ENCODE measurements around the gene RRM1. TPM values are rescaled to one million over a fixed set of nuclear protein-coding genes. Genes with fewer than 3 reads are reported as not detected.

The RRM1 gene
- total RNA-seq, 3 donors from 2014 or later (not counting 1 experiment from before 2014, with no cell fraction given): 17.0 to 37.6 (median 24.4) TPM

DNA sequence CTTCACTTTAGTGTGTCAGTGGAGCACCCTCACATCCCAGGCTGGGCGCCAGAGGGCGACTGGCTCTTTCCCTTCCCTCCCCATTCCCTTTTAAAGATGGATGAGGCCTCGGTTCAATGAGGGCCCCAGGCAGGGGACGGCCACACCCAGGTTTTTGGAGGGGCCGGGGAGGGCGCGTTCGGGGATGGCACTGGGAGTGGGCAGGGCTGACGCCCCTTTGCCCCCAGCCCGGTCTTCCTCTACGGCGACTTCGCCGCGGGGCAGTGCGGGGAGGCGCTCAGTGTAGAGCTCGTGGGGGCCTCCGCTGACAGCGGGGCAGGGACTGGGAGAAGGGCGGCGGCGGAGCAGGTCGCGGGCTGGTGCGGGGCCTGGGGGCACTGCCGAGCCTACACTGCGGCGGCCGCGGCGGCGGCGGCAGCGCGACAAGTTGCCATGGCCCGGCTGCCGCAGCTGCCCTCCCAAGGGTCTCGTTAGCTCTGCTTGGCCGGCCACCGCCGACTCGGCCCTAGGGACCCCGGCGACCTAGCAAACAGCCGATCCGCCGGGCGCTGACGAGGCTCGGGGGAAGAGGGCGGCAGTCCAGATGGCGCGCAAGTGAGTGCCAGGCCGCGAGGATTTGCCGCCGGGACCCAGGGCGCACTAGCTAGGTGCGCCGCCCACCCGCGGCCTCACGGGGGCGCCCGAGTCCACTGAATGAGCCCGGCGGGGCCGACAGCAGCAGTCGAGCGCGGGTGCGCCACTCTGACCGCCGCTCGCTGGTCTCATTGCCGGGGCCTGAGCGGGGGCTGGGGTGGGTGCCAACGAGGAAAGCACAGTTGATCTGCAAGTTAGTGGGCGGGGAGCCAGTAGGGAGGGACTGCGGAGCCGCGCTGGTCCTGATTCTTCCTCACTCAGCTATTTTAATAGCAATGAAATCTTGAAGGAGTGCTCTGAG lies 92.7 kb downstream of the RRM1 start:
- no peaks in the 10 kb centered on the region for H3K36me3 ChIP-seq (ENCODE audit: control insufficient read depth, insufficient read depth, low read length)
- peaks cover 2% of the 10 kb centered on the region for H3K27me3 ChIP-seq (ENCODE audit: control insufficient read depth, insufficient read depth, low read length)
- Mint-ChIP-seq H3K27me3 (ENCODE audit: low read depth in 2 of 2) (peaks cover 2 to 9% of the 10 kb centered on the region in 2 donors), H3K27ac (no peak overlapping the region), H3K4me1 (peaks cover 14 to 17% of the 10 kb centered on the region in 2 donors), H3K36me3 (no peaks in the 10 kb centered on the region), H3K9me3 (no peaks in the 10 kb centered on the region), H3K4me3 (peak overlapping the region; percentile 67)
- TF ChIP-seq CTCF (IDR thresholded peaks at IDR 0.05): peak; percentile 99
- peak; percentile 94 to 95 (median 95) for ATAC-seq
- H3K4me3 ChIP-seq (ENCODE audit: low read length): peak overlapping the region; percentile 15
- peak; percentile 83 to 87 for DNase-seq
- no peaks in the 10 kb centered on the region for H3K9me3 ChIP-seq (ENCODE audit: control insufficient read depth, insufficient read depth, low read length)
- WGBS (ENCODE audit: insufficient coverage): under 1% methylated on average over 83 of the region's 83 CpGs
- intact Hi-C loops (cut with micrococcal nuclease): loop anchor here (1.0 kb wide), 2 partner anchors 306 to 352 kb away; no protein-coding TSS in a partner anchor
- H3K27ac ChIP-seq (ENCODE audit: low read length): no peak overlapping the region
- H3K4me1 ChIP-seq (ENCODE audit: control insufficient read depth, insufficient read depth, low read length): peaks cover 5% of the 10 kb centered on the region

Other genes with a start within 250 kb of the RRM1 start
- gene STIM1, start 239.1 kb upstream of the RRM1 start, total RNA-seq: 100 to 1,000 TPM; 171 to 187 (median 175) TPM